HG03175 (cell line): ENCODE measurements around the gene ELK3.
"Not testable (repeated sequence)": the region's sequence is repeated elsewhere in the genome, so short reads cannot be mapped to it uniquely, and the experiment has no call there.

Experiments
- ATAC-seq: cut with Tn5 transposase; IDR thresholded peaks from one replicate; pipeline ENCODE4 v1.9.1; 2021; ENCODE audit warnings: mild to moderate bottlenecking, moderate library complexity; ENCODE audit not compliant: unreplicated experiment

Gene ELK3

DNA sequence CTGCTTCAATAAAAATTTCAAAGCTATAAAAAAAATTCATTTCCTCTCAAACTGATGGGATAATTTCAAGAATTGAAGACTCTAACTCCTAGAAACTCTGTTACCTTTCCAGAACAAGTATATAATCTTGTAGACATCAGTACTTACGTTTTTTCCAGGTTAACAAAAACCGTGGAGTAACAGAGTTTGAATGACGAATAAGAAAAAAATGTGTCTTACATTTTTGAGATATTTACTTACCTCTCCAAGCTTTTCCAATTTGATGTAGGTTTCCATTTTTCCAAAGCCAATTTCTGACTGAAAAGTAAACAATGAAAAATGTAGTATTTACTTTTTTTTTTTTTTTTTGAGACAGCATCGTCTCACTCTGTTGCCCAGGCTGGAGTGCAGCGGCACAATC, 105.9 kb downstream of the ELK3 start:
- ATAC-seq, result no peak

DNA sequence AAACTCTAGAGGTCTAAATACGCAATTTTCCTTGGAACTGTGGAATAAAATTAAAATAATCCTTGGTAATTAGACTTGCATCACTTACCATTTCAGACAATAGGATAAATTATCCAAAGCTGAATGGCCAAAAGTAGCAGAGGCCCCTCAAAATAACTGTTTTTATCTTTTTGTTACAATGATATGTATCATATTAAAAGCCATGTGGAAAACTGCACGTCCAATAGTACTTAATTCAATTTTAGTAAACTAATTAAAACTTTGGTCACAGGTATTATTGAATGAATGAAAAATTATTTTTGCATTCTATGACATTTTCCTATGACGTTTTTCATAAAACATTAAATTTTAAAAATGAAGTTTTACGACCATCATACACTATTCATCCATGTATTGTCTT, 107.6 kb downstream of the ELK3 start:
- ATAC-seq, result no peak

- no peak for ATAC-seq
Observed at GRCh38 chr12:96302687-96303310, 108.6 kb downstream of the ELK3 start.

- ATAC-seq, result no peak
Observed at GRCh38 chr12:96303653-96304052, 109.5 kb downstream of the ELK3 start.

DNA sequence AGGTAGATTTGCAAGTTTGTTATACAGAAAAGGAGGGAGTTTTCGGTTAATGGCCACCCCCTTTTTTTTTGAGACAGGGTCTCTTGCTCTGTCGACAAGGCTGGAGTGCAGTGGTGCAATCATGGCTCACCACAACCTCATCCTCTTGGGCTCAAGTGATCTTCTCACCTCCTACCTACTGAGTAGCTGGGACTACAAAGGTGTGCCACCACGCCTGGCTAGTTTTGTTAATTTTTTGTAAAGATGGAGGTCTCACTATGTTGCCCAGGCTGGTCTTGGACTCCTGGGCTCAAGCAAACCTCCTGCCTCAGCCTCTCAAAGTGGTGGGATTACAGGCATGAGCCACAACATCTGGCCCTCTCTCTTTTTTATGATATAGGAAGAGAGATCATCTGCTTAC, 111.5 kb downstream of the ELK3 start:
- no peak for ATAC-seq

- no peak for ATAC-seq
Observed at GRCh38 chr12:96308881-96309280, 114.7 kb downstream of the ELK3 start.

- no peak for ATAC-seq
Observed at GRCh38 chr12:96310067-96310466, 115.9 kb downstream of the ELK3 start.

GRCh38 chr12:96311191-96311590, 117.0 kb downstream of the ELK3 start:
- no peak for ATAC-seq

GRCh38 chr12:96313606-96314005, 119.4 kb downstream of the ELK3 start:
- ATAC-seq, result no peak

- ATAC-seq, result no peak
Observed at GRCh38 chr12:96314723-96315122, 120.5 kb downstream of the ELK3 start.

- not testable (repeated sequence) for ATAC-seq
Observed at GRCh38 chr12:96315741-96316481, 121.7 kb downstream of the ELK3 start.

DNA sequence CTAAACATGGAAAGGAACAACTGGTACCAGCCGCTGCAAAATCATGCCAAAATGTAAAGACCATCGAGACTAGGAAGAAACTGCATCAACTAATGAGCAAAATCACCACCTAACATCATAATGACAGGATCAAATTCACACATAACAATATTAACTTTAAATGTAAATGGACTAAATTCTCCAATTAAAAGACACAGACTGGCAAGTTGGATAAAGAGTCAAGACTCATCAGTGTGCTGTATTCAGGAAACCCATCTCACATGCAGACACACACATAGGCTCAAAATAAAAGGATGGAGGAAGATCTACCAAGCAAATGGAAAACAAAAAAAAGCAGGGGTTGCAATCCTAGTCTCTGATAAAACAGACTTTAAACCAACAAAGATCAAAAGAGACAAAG, 123.6 kb downstream of the ELK3 start:
- not testable (repeated sequence) for ATAC-seq
